Activated naive CD8-positive, alpha-beta T cell treated with anti-CD3 and anti-CD28 coated beads, Interleukin-2, amount 50 U/mL, for 16 hours (primary cell): ENCODE measurements around the gene BTN1A1.
"Not testable (repeated sequence)": the region's sequence is repeated elsewhere in the genome, so short reads cannot be mapped to it uniquely, and the experiment has no call there.

Experiments
- DNase-seq: peaks from one replicate; pipeline ENCODE4 v3.0.0-alpha.2; 2020; ENCODE audit warnings: low read depth, low spot score

BTN1A1 gene

GRCh38 chr6:26537160-26537845 lies 37.2 kb downstream of the BTN1A1 start:
- peak; percentile 72 for DNase-seq

DNA sequence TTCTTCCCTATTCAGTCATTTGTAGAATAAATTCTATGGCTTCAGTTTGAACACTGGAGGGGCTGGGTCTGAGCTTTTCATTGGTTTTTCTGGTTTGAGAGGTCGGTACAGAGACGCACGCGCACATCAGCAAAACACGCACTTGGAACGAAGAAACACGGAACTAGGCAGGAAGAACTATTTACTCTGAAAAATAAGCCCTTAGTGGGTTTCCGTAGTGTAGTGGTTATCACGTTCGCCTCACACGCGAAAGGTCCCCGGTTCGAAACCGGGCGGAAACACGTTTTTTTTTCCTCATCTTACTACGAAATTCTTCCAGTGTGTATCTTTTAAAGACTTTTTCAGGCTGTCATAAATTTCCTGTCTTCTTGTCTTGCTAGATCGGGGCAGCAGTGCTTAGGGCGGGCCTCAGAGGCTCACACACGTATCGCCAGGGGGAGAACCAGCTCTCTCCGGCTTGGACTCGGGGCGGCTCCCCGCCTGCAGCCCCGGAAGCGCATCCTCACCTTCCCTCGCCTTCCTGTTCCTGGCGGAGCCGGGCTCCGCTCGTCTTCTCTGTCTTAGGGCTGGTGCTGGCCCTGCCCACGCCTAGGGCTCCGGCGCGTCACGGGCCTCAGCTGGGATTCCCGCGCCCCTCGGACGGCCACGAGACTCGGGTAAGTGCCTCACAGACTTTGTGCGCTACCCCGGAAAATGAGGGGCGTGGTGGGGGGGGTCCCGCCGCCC lies 37.9 kb downstream of the BTN1A1 start, which contains the start of gene HMGN4:
TSS of gene HMGN4 (plus strand) at position 521 of the 726 bp plus-strand sequence. CDS start 6,841 bp downstream, outside the sequence.
- DNase-seq = peak; percentile 64

GRCh38 chr6:26538572-26538902 lies 38.4 kb downstream of the BTN1A1 start:
- no peak for DNase-seq

GRCh38 chr6:26539071-26539615 lies 39.0 kb downstream of the BTN1A1 start:
- DNase-seq = no peak

GRCh38 chr6:26541579-26541978 lies 41.5 kb downstream of the BTN1A1 start:
- no peak for DNase-seq

GRCh38 chr6:26543953-26544352 lies 43.9 kb downstream of the BTN1A1 start:
- DNase-seq = no peak

- no peak for DNase-seq
Measured at GRCh38 chr6:26544473-26544872, 44.4 kb downstream of the BTN1A1 start.

DNA sequence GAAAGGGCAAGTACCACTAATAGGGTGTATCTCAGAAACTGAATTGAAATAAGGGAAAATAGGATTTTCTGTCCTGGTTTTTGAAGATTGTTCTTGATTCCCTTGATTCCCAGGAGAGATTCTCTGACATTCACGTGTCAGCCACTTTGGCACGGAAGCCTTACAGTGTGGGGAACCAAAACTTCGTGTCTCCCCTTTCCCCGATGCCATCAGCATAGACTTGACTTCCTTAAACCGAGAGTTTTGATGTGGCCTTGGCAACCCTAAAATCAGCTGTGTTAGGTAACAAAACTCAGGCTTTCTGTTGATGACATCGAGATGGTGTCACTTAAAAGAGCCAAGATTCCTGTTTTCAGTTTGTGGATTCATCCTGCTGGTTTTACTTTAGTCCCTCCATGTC lies 45.5 kb downstream of the BTN1A1 start:
- DNase-seq = no peak

DNA sequence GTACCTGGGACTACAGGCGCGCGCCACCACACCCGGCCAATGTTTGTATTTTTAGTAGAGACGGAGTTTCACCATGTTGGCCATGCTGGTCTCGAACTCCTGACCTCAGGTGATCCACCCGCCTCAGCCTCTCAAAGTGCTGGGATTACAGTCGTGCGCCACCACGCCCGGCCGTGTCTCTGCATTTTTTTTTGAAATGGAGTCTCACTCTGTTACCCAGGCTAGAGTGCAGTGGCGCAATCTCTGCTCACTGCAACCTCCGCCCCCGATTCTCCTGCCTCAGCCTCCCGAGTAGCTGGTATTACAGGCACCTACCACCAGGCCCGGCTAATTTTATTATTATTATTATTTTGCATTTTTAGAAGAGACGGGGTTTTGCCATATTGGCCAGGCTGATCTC lies 47.3 kb downstream of the BTN1A1 start:
- not testable (repeated sequence) for DNase-seq

- peak; percentile 23 for DNase-seq
Measured at GRCh38 chr6:26550250-26550993, 50.3 kb downstream of the BTN1A1 start.

GRCh38 chr6:26552205-26552604 lies 52.1 kb downstream of the BTN1A1 start:
- no peak for DNase-seq

DNA sequence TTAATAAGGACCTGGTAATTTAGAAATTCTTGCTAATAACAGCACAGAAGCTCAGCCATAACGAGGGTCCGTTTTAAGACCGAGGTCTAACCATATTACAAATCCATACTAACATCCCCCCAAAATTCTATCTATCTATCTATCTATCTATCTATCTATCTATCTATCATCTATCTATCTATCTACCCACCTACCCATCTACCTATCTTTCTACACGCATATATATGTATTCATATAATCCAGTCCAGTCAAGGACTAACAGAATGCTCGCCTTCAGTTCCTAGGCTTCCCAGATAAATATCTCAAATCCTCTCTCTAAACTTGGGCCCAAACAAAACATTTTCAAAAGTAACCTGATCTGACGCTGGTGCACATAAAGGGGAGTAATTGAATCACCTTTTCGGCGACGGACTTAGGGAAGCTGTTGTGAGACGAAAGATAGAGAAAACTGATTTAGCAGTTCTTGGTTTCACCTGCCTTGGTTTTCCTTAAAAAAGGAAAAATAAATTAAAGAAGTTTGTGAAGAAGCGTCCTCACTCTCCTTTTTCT lies 52.6 kb downstream of the BTN1A1 start:
- DNase-seq = no peak

- peak; percentile 60 for DNase-seq
Measured at GRCh38 chr6:26553264-26553634, 53.1 kb downstream of the BTN1A1 start.

- peak; percentile 61 for DNase-seq
Measured at GRCh38 chr6:26553635-26554446, 53.7 kb downstream of the BTN1A1 start.

GRCh38 chr6:26554447-26554696 lies 54.3 kb downstream of the BTN1A1 start:
- no peak for DNase-seq

GRCh38 chr6:26554697-26555504 lies 54.8 kb downstream of the BTN1A1 start:
- DNase-seq = peak; percentile 31

GRCh38 chr6:26555505-26556262 lies 55.6 kb downstream of the BTN1A1 start:
- DNase-seq = no peak

DNA sequence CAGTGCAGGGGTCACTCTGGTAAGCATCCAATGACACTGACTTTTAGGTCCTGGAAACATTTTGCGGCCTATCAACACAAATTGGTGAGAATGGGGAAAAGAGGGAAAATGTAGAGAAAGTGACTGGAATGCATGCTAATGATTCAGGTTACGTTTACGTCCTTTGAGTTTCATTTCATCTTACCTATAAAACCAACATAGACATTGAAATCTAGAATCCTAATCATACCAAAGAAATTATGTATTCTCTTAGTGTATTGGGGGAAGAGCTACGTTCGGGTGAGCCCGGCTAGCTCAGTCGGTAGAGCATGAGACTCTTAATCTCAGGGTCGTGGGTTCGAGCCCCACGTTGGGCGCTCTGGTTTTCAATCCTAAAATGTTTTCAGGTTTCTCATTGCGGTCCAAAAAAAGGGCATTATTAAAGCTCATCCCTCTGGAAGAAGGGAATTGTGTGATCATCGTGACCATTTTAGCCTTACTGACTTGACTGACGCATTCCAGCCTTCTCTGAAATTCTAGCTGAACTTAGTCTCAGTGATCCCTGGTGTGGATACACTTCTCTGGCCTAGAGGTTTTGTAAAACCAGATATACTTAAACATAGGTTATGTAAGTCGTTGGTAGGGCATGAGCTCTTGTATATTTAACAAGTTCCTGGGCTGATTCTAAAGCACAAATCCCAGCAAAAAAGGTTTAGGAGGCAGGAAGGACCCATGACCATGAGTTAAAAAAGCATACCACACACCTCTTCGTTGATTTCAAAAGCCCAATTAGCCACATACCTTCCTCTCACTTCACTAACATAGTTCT lies 56.4 kb downstream of the BTN1A1 start:
- no peak for DNase-seq
